GM23338 (cell line): ENCODE measurements around the gene DOCK1. TPM values are rescaled to one million over a fixed set of nuclear protein-coding genes. Genes with fewer than 3 reads are reported as not detected.
A peak's percentile ranks its signal among the peaks of the same experiment; 100 is the strongest.

Source experiments
- ATAC-seq: fragments of 200-7000 bp; cut with Tn5 transposase; 3 replicates; pipeline ENCODE4 v1.9.1; 2020
- DNase-seq: peaks from one replicate; pipeline ENCODE4 v3.0.0-alpha.2; 2015; ENCODE audit warnings: low spot score
- H2AFZ ChIP-seq: fragments of 200-600 bp; sonication (generic); 2 replicates; pipeline ENCODE4 v1.8.0; 2016; ENCODE audit warnings: antibody characterized with exemption, mild to moderate bottlenecking, moderate library complexity
- H3F3A ChIP-seq: fragments of 200-600 bp; sonication (generic); replicated peaks from 2 replicates; pipeline ENCODE4 v1.8.0; 2017; ENCODE audit warnings: antibody characterized with exemption, mixed run types, low read depth
- H3K27ac ChIP-seq: fragments of 200-600 bp; sonication (generic); 2 replicates; pipeline ENCODE4 v1.6.1; 2016; ENCODE audit warnings: low read depth
- H3K27me3 ChIP-seq: fragments of 200-600 bp; sonication (generic); 2 replicates; pipeline ENCODE4 v1.8.0; 2016; ENCODE audit warnings: mild to moderate bottlenecking, mixed run types, moderate library complexity; ENCODE audit not compliant: insufficient read depth
- H3K36me3 ChIP-seq: fragments of 200-600 bp; sonication (generic); 2 replicates; pipeline ENCODE4 v1.8.0; 2016; ENCODE audit warnings: mild to moderate bottlenecking; ENCODE audit not compliant: insufficient read depth
- H3K4me1 ChIP-seq: fragments of 200-600 bp; sonication (generic); 2 replicates; pipeline ENCODE4 v1.8.0; 2016; ENCODE audit warnings: mild to moderate bottlenecking, moderate library complexity; ENCODE audit not compliant: insufficient read depth
- H3K4me2 ChIP-seq: fragments of 200-600 bp; sonication (generic); 2 replicates; pipeline ENCODE4 v1.7.1; 2017; ENCODE audit warnings: mixed run types
- H3K4me3 ChIP-seq: fragments of 200-600 bp; sonication (generic); 2 replicates; pipeline ENCODE4 v1.6.1; 2016; ENCODE audit warnings: mixed run types
- H3K79me2 ChIP-seq: fragments of 200-600 bp; sonication (generic); replicated peaks from 2 replicates; pipeline ENCODE4 v1.8.0; 2017; ENCODE audit warnings: mild to moderate bottlenecking; ENCODE audit not compliant: insufficient read depth
- H3K9me2 ChIP-seq: fragments of 200-600 bp; sonication (generic); 2 replicates; pipeline ENCODE4 v1.8.0; 2017; ENCODE audit not compliant: insufficient read depth
- H4K20me1 ChIP-seq: fragments of 200-600 bp; sonication (generic); replicated peaks from 2 replicates; pipeline ENCODE4 v1.8.0; 2017; ENCODE audit warnings: mild to moderate bottlenecking; ENCODE audit not compliant: insufficient read depth
- H3K27ac Mint-ChIP-seq: 2 replicates; pipeline ENCODE4 v1.8.0; 2020; ENCODE audit warnings: inconsistent platforms, mild to moderate bottlenecking, moderate library complexity, mixed read lengths
- H3K27me3 Mint-ChIP-seq: 3 replicates; pipeline ENCODE4 v1.8.0; 2022; ENCODE audit warnings: low read depth, mild to moderate bottlenecking, moderate library complexity, mixed read lengths, inconsistent platforms; ENCODE audit not compliant: insufficient read depth, poor library complexity
- H3K36me3 Mint-ChIP-seq: 3 replicates; pipeline ENCODE4 v1.8.0; 2021; ENCODE audit warnings: low read depth, mild to moderate bottlenecking, inconsistent platforms, moderate library complexity, mixed read lengths
- H3K4me1 Mint-ChIP-seq: 3 replicates; pipeline ENCODE4 v1.8.0; 2020; ENCODE audit warnings: mild to moderate bottlenecking, inconsistent platforms, mixed read lengths
- H3K4me3 Mint-ChIP-seq: 3 replicates; pipeline ENCODE4 v1.8.0; 2021; ENCODE audit warnings: moderate library complexity, mild to moderate bottlenecking, inconsistent platforms, mixed read lengths
- H3K9me3 Mint-ChIP-seq: 3 replicates; pipeline ENCODE4 v1.8.0; 2020; ENCODE audit warnings: moderate library complexity, mild to moderate bottlenecking, inconsistent platforms, mixed read lengths
- CREB1 ChIP-seq: fragments of 250-450 bp; sonication (Bioruptor Pico); IDR thresholded peaks from 2 replicates; pipeline ENCODE4 v1.5.0; 2020; ENCODE audit warnings: low read depth, mild to moderate bottlenecking, moderate library complexity
- EZH2 ChIP-seq: fragments of 200-600 bp; sonication (generic); IDR thresholded peaks from one replicate; pipeline ENCODE4 v1.8.0; 2017; ENCODE audit warnings: antibody characterized with exemption, mild to moderate bottlenecking, low read depth; ENCODE audit not compliant: unreplicated experiment
- EZH2phosphoT487 ChIP-seq: fragments of 200-600 bp; sonication (generic); IDR thresholded peaks from one replicate; pipeline ENCODE4 v1.8.1; 2018; ENCODE audit warnings: antibody characterized with exemption; ENCODE audit not compliant: unreplicated experiment
- JUNB ChIP-seq: IDR thresholded peaks from one replicate; pipeline ENCODE4 v1.6.1; 2016; ENCODE audit warnings: antibody characterized with exemption; ENCODE audit not compliant: unreplicated experiment
- NANOG ChIP-seq: IDR thresholded peaks from 2 replicates; pipeline ENCODE4 v1.6.1; 2016; ENCODE audit warnings: antibody characterized with exemption, borderline replicate concordance
- POLR2AphosphoS5 ChIP-seq: IDR thresholded peaks from 2 replicates; pipeline ENCODE4 v1.6.1; 2016; ENCODE audit warnings: antibody characterized with exemption, low read depth
- REST ChIP-seq: IDR thresholded peaks from one replicate; pipeline ENCODE4 v1.6.1; 2018; ENCODE audit warnings: antibody characterized with exemption; ENCODE audit not compliant: unreplicated experiment
- STAT1 ChIP-seq: IDR thresholded peaks from one replicate; pipeline ENCODE4 v1.6.1; 2016; ENCODE audit warnings: antibody characterized with exemption; ENCODE audit not compliant: unreplicated experiment
- ZNF114 ChIP-seq: fragments of 250-450 bp; sonication (Bioruptor Pico); IDR thresholded peaks from 2 replicates; pipeline ENCODE4 v1.5.0; 2020; ENCODE audit warnings: mild to moderate bottlenecking, moderate library complexity
- ZNF331 ChIP-seq: fragments of 250-450 bp; sonication (Bioruptor Pico); IDR thresholded peaks from 2 replicates; pipeline ENCODE4 v1.5.0; 2020; ENCODE audit warnings: low read depth, mild to moderate bottlenecking, moderate library complexity
- ZNF462 ChIP-seq: fragments of 250-450 bp; sonication (Bioruptor Pico); IDR thresholded peaks from 2 replicates; pipeline ENCODE4 v1.5.0; 2020; ENCODE audit warnings: mild to moderate bottlenecking, moderate library complexity
- polyA plus RNA-seq: library from polyadenylated mRNA; unstranded; fragments of >200 nt; fragmentation: Nextera tagmentation; extraction: Ambion mirVana; gene quantifications from 2 replicates; pipeline ENCODE4 v1.2.1, GENCODE V29; 2016
- total RNA-seq: library from RNA; depleted of rRNA; stranded (reverse); fragments of >200 nt; shearing (Covaris generic); gene quantifications from 2 replicates; pipeline ENCODE4 v1.2.3, GENCODE V29; 2014
- TF ChIP-seq, protein P1 (sequence below), 2 experiments: fragments of 200-600 bp in 1 of 2; sonication (generic) in 1 of 2; conservative IDR thresholded peaks; 2 replicates each; pipeline versions ENCODE4 v1.5.1 to v1.6.1; 2016 to 2017; ENCODE audit warnings: antibody characterized with exemption in 2 of 2, low read depth in 2 of 2, mild to moderate bottlenecking in 2 of 2, moderate library complexity in 1 of 2
- TF ChIP-seq, protein P2 (sequence below): IDR thresholded peaks from 2 replicates; pipeline ENCODE4 v1.6.1; 2016; ENCODE audit warnings: antibody characterized with exemption

DOCK1 gene
- total and polyA plus RNA-seq, 2 experiments from 2014 or later: 13.2 to 55.3 TPM

GRCh38 chr10:127157506-127158200, 252.4 kb downstream of the DOCK1 start:
- no peaks in the 10 kb centered on the region; the same call in none of the 2 replicates for H3K4me1 ChIP-seq
- no peak overlapping the region for H3K4me3 Mint-ChIP-seq
- peaks cover 7% of the 10 kb centered on the region; the same call in 1 of the 2 replicates for H4K20me1 ChIP-seq
- ATAC-seq: no peak
- no peaks in the 10 kb centered on the region for H3K36me3 Mint-ChIP-seq
- no peak overlapping the region for H3K27ac ChIP-seq
- no peaks in the 10 kb centered on the region for H3K79me2 ChIP-seq
- no peaks in the 10 kb centered on the region for H3F3A ChIP-seq
- TF ChIP-seq EZH2phosphoT487 (no peak), STAT1 (no peak), ZNF331 (CRISPR knock-in tag) (no peak), REST (no peak), CREB1 (CRISPR knock-in tag) (no peak), ZNF462 (CRISPR knock-in tag) (no peak), NANOG (no peak), JUNB (no peak), POLR2AphosphoS5 (no peak), EZH2 (no peak), ZNF114 (CRISPR knock-in tag) (no peak)
- TF ChIP-seq, protein P1, sequence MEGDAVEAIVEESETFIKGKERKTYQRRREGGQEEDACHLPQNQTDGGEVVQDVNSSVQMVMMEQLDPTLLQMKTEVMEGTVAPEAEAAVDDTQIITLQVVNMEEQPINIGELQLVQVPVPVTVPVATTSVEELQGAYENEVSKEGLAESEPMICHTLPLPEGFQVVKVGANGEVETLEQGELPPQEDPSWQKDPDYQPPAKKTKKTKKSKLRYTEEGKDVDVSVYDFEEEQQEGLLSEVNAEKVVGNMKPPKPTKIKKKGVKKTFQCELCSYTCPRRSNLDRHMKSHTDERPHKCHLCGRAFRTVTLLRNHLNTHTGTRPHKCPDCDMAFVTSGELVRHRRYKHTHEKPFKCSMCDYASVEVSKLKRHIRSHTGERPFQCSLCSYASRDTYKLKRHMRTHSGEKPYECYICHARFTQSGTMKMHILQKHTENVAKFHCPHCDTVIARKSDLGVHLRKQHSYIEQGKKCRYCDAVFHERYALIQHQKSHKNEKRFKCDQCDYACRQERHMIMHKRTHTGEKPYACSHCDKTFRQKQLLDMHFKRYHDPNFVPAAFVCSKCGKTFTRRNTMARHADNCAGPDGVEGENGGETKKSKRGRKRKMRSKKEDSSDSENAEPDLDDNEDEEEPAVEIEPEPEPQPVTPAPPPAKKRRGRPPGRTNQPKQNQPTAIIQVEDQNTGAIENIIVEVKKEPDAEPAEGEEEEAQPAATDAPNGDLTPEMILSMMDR (conservative IDR thresholded peaks at IDR 0.05; ENCODE audit: low read depth in 2 of 2): no peak
- TF ChIP-seq, protein P2, sequence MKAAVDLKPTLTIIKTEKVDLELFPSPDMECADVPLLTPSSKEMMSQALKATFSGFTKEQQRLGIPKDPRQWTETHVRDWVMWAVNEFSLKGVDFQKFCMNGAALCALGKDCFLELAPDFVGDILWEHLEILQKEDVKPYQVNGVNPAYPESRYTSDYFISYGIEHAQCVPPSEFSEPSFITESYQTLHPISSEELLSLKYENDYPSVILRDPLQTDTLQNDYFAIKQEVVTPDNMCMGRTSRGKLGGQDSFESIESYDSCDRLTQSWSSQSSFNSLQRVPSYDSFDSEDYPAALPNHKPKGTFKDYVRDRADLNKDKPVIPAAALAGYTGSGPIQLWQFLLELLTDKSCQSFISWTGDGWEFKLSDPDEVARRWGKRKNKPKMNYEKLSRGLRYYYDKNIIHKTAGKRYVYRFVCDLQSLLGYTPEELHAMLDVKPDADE: no peak
- H3K4me2 ChIP-seq: no peak overlapping the region
- no peaks in the 10 kb centered on the region for H3K36me3 ChIP-seq
- peak overlapping the region; percentile 8; the same call in 1 of the 2 replicates for H3K27ac Mint-ChIP-seq
- H3K9me3 Mint-ChIP-seq: no peaks in the 10 kb centered on the region
- H3K4me3 ChIP-seq: no peak overlapping the region
- DNase-seq: no peak
- H3K9me2 ChIP-seq: 0 out of 2 replicates have a peak, but pooled peaks cover 3% of the 10 kb centered on the region
- peaks cover 21% of the 10 kb centered on the region; the same call in 2 of the 3 replicates for H3K4me1 Mint-ChIP-seq
- no peaks in the 10 kb centered on the region for H3K27me3 Mint-ChIP-seq
- H3K27me3 ChIP-seq: no peaks in the 10 kb centered on the region
- no peak overlapping the region for H2AFZ ChIP-seq
